GM23248 (cell line): Measurements from ENCODE around the gene MINDY4.

Source experiments
- EZH2 ChIP-seq: fragments of 200-600 bp; sonication (generic); IDR thresholded peaks from 2 replicates; pipeline ENCODE4 v1.6.1; 2018; ENCODE audit warnings: antibody characterized with exemption, mild to moderate bottlenecking; ENCODE audit not compliant: insufficient read depth, poor library complexity, severe bottlenecking
- EZH2phosphoT487 ChIP-seq: fragments of 200-600 bp; sonication (generic); IDR thresholded peaks from 2 replicates; pipeline ENCODE4 v1.6.1; 2018; ENCODE audit warnings: antibody characterized with exemption, moderate library complexity, mild to moderate bottlenecking, low read depth; ENCODE audit not compliant: insufficient read depth

GRCh38 chr7:30890226-30890625 lies 119.0 kb downstream of the MINDY4 start:
- TF ChIP-seq EZH2 = no peak
- no peak for TF ChIP-seq EZH2phosphoT487
